ENCODE data around the gene ZNF71. TPM values are rescaled to one million over a fixed set of nuclear protein-coding genes. Genes with fewer than 3 reads are reported as not detected.

ZNF71 gene
- total RNA-seq, 1 donor from 2014 or later, result 10.8 TPM

Other genes starting within 250 kb of the ZNF71 start
- gene ZNF582, start 201.8 kb upstream of the ZNF71 start, total RNA-seq, result 1.7 and 2.3 TPM in 2 replicates
- 3.2 and 6.3 TPM in 2 replicates for gene ZNF583, start 191.0 kb upstream of the ZNF71 start, total RNA-seq
- 2.5 and 3.6 TPM in 2 replicates for gene ZNF667, start 118.0 kb upstream of the ZNF71 start, total RNA-seq
- 1.8 and 2.9 TPM in 2 replicates for gene ZNF471, start 87.4 kb upstream of the ZNF71 start, total RNA-seq
- gene ZFP28, start 56.4 kb upstream of the ZNF71 start, total RNA-seq, result 5.1 and 10.4 TPM in 2 replicates
- gene ZNF470, start 27.8 kb upstream of the ZNF71 start, total RNA-seq, result 3.6 and 5.3 TPM in 2 replicates
- gene SMIM17, start 47.9 kb downstream of the ZNF71 start, total RNA-seq, result 0.14 and 0.26 TPM in 2 replicates
- gene ZNF835, start 76.5 kb downstream of the ZNF71 start, total RNA-seq, result 0.07 and 0.78 TPM in 2 replicates
- 0.79 and 4.5 TPM in 2 replicates for gene PEG3, start 245.4 kb downstream of the ZNF71 start, total RNA-seq
- 0.46 TPM in 1 of 2 replicates, not detected in the other for gene ZIM2, start 245.4 kb downstream of the ZNF71 start, total RNA-seq

Measured in pulmonary artery endothelial cell (primary cell).